Measurements from ENCODE around the gene GOLGB1.

GRCh38 chr3:121692010-121692699 lies 57.4 kb downstream of the GOLGB1 start:
- TF ChIP-seq, protein P1, sequence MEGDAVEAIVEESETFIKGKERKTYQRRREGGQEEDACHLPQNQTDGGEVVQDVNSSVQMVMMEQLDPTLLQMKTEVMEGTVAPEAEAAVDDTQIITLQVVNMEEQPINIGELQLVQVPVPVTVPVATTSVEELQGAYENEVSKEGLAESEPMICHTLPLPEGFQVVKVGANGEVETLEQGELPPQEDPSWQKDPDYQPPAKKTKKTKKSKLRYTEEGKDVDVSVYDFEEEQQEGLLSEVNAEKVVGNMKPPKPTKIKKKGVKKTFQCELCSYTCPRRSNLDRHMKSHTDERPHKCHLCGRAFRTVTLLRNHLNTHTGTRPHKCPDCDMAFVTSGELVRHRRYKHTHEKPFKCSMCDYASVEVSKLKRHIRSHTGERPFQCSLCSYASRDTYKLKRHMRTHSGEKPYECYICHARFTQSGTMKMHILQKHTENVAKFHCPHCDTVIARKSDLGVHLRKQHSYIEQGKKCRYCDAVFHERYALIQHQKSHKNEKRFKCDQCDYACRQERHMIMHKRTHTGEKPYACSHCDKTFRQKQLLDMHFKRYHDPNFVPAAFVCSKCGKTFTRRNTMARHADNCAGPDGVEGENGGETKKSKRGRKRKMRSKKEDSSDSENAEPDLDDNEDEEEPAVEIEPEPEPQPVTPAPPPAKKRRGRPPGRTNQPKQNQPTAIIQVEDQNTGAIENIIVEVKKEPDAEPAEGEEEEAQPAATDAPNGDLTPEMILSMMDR (IDR thresholded peaks at IDR 0.05; ENCODE audit: low read depth, low read length, missing input control), result no peak
- TF ChIP-seq TAF1 (conservative IDR thresholded peaks at IDR 0.05), result no peak
- TF ChIP-seq MAX (IDR thresholded peaks at IDR 0.05), result no peak
- no peak for TF ChIP-seq SP1 (IDR thresholded peaks at IDR 0.05)
- TF ChIP-seq, protein P2, sequence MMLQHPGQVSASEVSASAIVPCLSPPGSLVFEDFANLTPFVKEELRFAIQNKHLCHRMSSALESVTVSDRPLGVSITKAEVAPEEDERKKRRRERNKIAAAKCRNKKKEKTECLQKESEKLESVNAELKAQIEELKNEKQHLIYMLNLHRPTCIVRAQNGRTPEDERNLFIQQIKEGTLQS (IDR thresholded peaks at IDR 0.05), result no peak
- no peak for TF ChIP-seq RAD21 (IDR thresholded peaks at IDR 0.05)
